D721Med (cell line): ENCODE measurements around the gene TUBB1.
"Not testable (repeated sequence)": the region's sequence is repeated elsewhere in the genome, so short reads cannot be mapped to it uniquely, and the experiment has no call there.

Experiments used
- DNase-seq: peaks from one replicate; pipeline ENCODE4 v3.0.0; 2011; ENCODE audit warnings: low spot score; ENCODE audit not compliant: insufficient read length
- FAIRE-seq: peaks from 2 replicates; lab custom pipeline; 2011; peaks lifted over from hg19 to GRCh38; lab: Jason Lieb, UNC
- TF ChIP-seq, protein P1 (sequence below): IDR thresholded peaks from 2 replicates; pipeline ENCODE4 v1.5.1; 2012; ENCODE audit warnings: mild to moderate bottlenecking, control low read depth; ENCODE audit not compliant: insufficient read depth; ENCODE audit errors: missing control alignments

Gene TUBB1

DNA sequence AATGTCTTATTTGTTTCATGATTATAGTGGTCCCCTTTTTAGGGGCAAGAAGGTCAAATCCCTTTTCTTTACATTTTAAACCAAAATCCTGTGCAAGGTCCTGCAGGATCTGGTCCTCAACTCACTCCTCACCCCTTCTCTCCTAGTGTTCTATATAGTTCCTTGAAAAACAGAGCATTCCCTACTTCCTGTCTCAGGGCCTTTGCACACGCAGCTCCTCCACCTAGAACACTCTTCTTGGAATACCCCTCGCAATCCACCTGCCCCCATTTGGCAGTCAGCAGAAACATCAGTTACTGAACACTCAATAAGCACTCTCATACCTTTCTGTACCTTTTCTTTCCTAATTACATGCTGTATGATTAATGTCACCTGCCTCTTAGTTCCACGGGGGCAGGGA, 16.2 kb downstream of the TUBB1 start:
- DNase-seq (no peak), FAIRE-seq (no peak)
- TF ChIP-seq, protein P1, sequence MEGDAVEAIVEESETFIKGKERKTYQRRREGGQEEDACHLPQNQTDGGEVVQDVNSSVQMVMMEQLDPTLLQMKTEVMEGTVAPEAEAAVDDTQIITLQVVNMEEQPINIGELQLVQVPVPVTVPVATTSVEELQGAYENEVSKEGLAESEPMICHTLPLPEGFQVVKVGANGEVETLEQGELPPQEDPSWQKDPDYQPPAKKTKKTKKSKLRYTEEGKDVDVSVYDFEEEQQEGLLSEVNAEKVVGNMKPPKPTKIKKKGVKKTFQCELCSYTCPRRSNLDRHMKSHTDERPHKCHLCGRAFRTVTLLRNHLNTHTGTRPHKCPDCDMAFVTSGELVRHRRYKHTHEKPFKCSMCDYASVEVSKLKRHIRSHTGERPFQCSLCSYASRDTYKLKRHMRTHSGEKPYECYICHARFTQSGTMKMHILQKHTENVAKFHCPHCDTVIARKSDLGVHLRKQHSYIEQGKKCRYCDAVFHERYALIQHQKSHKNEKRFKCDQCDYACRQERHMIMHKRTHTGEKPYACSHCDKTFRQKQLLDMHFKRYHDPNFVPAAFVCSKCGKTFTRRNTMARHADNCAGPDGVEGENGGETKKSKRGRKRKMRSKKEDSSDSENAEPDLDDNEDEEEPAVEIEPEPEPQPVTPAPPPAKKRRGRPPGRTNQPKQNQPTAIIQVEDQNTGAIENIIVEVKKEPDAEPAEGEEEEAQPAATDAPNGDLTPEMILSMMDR, result no peak

DNA sequence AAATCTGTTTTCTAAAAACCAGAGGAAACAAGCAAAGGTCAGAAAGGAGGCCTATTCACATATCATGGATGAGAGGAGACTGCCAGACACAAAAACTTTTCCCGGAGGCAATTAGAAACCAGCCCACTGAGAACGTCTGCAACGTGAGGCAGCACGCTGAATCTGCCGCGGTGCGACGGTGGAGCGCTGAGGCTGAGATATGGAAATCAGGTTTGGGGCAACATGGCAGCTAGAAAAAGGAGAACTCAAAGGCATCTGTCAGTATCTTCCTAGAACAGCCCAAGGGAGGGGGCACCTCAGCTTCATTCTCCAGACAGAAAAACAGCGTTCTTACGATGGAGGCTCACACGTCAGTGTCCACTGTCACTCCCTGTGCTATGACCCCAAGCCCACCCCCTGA, 18.2 kb downstream of the TUBB1 start:
- no peak for FAIRE-seq
- TF ChIP-seq, protein P1, result no peak
- DNase-seq, result no peak

DNA sequence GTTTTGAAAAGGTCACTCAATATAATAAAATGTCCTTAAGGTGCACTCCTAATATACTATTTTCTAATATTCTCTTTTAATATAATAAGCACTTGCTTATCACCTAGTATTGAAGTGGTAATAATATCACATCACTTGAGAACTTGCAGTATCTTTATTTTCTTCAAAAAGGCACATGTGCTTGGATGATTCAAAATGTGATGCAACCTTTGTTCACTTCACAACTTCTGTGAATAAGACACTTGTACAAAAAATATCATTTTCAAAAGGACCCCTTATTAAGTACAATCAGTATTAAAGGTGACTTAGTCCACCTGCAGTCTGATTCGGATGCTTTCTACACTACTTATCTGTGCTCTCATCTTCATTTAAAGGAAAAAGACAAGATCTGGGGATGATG, 20.0 kb downstream of the TUBB1 start:
- TF ChIP-seq, protein P1, result no peak
- FAIRE-seq, result no peak
- no peak for DNase-seq

DNA sequence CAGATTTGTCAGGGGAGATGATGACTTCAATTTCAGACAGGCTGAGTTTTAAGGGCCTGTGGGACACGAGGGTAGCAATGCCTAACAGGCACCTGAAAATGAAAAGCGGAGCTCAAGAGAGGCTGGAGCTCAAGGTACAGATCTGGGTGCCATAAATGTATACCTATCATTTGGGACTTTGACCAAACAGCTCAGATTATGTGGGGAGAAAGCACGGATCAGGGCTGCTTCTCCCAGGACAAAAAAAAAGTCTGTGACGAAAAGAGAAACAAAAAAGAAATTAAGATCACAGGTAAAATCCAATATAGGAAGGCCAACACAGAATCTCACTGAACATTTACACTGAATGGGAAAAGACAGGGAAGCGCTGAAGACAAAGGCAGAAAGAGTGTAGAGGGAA, 21.4 kb downstream of the TUBB1 start:
- no peak for DNase-seq
- FAIRE-seq, result no peak
- TF ChIP-seq, protein P1, result no peak

DNA sequence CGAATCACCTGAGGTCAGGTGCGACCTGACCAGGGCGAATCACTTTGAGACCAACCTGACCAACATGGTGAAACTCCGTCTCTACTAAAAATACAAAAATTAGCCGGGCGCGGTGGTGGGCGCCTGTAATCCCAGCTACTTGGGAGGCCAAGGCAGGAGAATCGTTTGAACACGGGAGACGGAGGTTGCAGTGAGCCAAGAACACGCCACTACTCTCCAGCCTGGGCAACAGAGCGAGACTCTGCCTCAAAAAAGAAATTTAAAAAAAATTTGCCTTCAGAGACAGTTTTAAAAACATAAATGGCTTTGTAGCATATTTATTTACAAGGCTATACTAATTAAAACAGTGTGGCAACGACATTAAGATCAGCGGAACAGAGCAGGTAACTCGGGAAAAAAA, 22.3 kb downstream of the TUBB1 start:
- DNase-seq, FAIRE-seq: not testable (repeated sequence)

DNA sequence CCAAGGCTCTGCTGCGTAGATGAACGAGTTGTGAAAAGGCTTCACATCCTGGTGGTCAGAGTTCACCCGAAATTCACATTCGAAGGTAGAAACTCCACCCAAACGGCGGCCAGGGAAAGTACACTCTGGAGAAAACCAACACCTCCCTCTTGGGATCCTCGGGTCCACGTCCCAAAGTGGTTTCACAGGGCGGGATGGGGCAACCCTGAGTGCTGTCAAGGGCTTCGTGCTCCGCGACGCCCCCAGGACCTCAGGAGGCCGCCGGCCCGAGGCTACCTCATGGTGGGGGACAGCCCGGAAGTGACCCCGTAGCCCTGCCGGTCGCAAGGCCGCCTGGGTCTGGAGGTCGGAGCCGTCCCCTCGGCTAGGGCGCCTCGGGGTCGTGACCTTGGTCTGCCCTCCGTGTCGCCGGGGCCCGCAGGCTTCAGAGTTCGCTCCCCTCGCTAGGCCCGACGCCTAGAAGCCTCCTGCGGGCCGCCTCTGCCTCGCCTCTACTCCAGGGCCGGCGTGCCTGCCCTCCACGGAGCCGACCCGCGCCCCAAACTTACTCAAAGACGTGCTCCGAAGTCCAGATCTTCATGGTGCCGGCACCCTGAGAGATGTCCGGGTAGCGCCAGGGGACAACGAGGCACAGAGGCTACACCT, 23.0 kb downstream of the TUBB1 start, which contains the start of gene PRELID3B:
Gene PRELID3B, minus strand, starts transcription at position 636 of the 645 bp plus-strand sequence. Its CDS starts 56 bp downstream, at position 580.
- no peak for DNase-seq
- FAIRE-seq, result no peak
- TF ChIP-seq, protein P1, result no peak

GRCh38 chr20:59042796-59043631, 23.8 kb downstream of the TUBB1 start:
- DNase-seq (peak; percentile 87), FAIRE-seq (no peak)
- TF ChIP-seq, protein P1, result no peak
